ENCODE measurements around the gene COG2.

GRCh38 chr1:230641346-230641745, 935 bp upstream of the COG2 start:
- TF ChIP-seq CTCF (IDR thresholded peaks at IDR 0.05 in 8 of 11, conservative IDR thresholded peaks at IDR 0.05 in 3 of 11) (no peak), POLR2AphosphoS5 (IDR thresholded peaks at IDR 0.05) (no peak)

Measured in spleen (tissue), 7 donors.